IMR-90 (cell line): ENCODE measurements around the gene IDI2. TPM values are rescaled to one million over a fixed set of nuclear protein-coding genes. Genes with fewer than 3 reads are reported as not detected.

Experiments
- ATAC-seq: fragments of 200-7000 bp; cut with Tn5 transposase; 2 replicates; pipeline ENCODE4 v1.9.1; 2020; ENCODE audit warnings: low read depth, mild to moderate bottlenecking, moderate library complexity
- BruUV-seq: library from RNA; stranded (reverse); fragments of 400-500 nt; replicated peaks from 2 replicates; lab custom pipeline; 2021; lab: Mats Ljungman, UMichigan
- CTCF ChIA-PET: fragments of 300-600 bp; formaldehyde crosslinking; extraction: SDS; loops from one replicate; lab custom pipeline; 2021; ENCODE audit warnings: antibody characterized with exemption; lab: Yijun Ruan, JAX
- POLR2A ChIA-PET: fragments of 300-600 bp; sonication (Branson Sonifier 250); formaldehyde crosslinking; loops from one replicate; lab custom pipeline; 2022; ENCODE audit warnings: antibody characterized with exemption; ENCODE audit not compliant: unreplicated experiment; lab: Charles Lee
- DNase-seq: peaks from one replicate; pipeline ENCODE4 v3.0.0; 2013
- H2AFZ ChIP-seq: replicated peaks from 2 replicates; pipeline ENCODE3; 2013; ENCODE audit warnings: low read length, mild to moderate bottlenecking; ENCODE audit not compliant: poor library complexity
- H2AK5ac ChIP-seq: 2 replicates; pipeline ENCODE4 v1.6.1; 2013; ENCODE audit warnings: low read depth, low read length, inconsistent platforms
- H2AK9ac ChIP-seq: replicated peaks from 2 replicates; pipeline ENCODE3; 2013; ENCODE audit warnings: mild to moderate bottlenecking, low read depth, low read length, moderate library complexity; ENCODE audit not compliant: poor library complexity
- H2BK120ac ChIP-seq: 2 replicates; pipeline ENCODE4 v1.6.1; 2013; ENCODE audit warnings: low read depth, low read length, inconsistent platforms
- H2BK15ac ChIP-seq: 3 replicates; pipeline ENCODE4 v1.6.1; 2013; ENCODE audit warnings: low read depth, low read length, inconsistent platforms
- H2BK20ac ChIP-seq: 2 replicates; pipeline ENCODE4 v1.6.1; 2013; ENCODE audit warnings: low read depth, mild to moderate bottlenecking, inconsistent platforms, low read length, moderate library complexity
- H2BK5ac ChIP-seq: 2 replicates; pipeline ENCODE4 v1.6.1; 2013; ENCODE audit warnings: mild to moderate bottlenecking, low read depth, low read length, inconsistent platforms; ENCODE audit not compliant: poor library complexity, severe bottlenecking
- H3K14ac ChIP-seq: replicated peaks from 2 replicates; pipeline ENCODE4 v1.6.1; 2013; ENCODE audit warnings: low read depth, low read length, inconsistent platforms
- H3K18ac ChIP-seq: 2 replicates; pipeline ENCODE4 v1.6.1; 2013; ENCODE audit warnings: low read depth, low read length, control low read depth
- H3K23ac ChIP-seq: 2 replicates; pipeline ENCODE4 v1.6.1; 2013; ENCODE audit warnings: low read depth, low read length, inconsistent platforms
- H3K27ac ChIP-seq: 2 replicates; pipeline ENCODE4 v1.5.1; 2013; ENCODE audit warnings: mild to moderate bottlenecking, control low read depth, low read length; ENCODE audit not compliant: insufficient read depth
- H3K27me3 ChIP-seq: 2 replicates; pipeline ENCODE4 v1.6.1; 2013; ENCODE audit warnings: low read length; ENCODE audit not compliant: control insufficient read depth, insufficient read depth
- H3K36me3 ChIP-seq: 2 replicates; pipeline ENCODE4 v1.6.1; 2013; ENCODE audit warnings: low read length, mixed read lengths; ENCODE audit not compliant: control insufficient read depth, insufficient read depth
- H3K4ac ChIP-seq: 2 replicates; pipeline ENCODE4 v1.6.1; 2013; ENCODE audit warnings: low read depth, low read length, inconsistent platforms
- H3K4me1 ChIP-seq: 2 replicates; pipeline ENCODE4 v1.6.1; 2013; ENCODE audit warnings: low read length, mixed read lengths; ENCODE audit not compliant: control insufficient read depth, insufficient read depth
- H3K4me2 ChIP-seq: 2 replicates; pipeline ENCODE4 v1.6.1; 2013; ENCODE audit warnings: low read depth, mild to moderate bottlenecking, control low read depth, low read length, moderate library complexity
- H3K4me3 ChIP-seq: 2 replicates; pipeline ENCODE4 v1.5.1; 2013; ENCODE audit warnings: low read depth, mild to moderate bottlenecking, control low read depth, low read length, moderate library complexity; ENCODE audit not compliant: insufficient read depth
- H3K56ac ChIP-seq: 2 replicates; pipeline ENCODE4 v1.6.1; 2013; ENCODE audit warnings: low read length, inconsistent platforms; ENCODE audit not compliant: insufficient read depth; ENCODE audit errors: extremely low read depth
- H3K79me1 ChIP-seq, 2 experiments: 2 replicates each; pipeline ENCODE4 v1.6.1; 2013; ENCODE audit warnings: low read length in 2 of 2, inconsistent platforms in 1 of 2, low read depth in 1 of 2
- H3K9ac ChIP-seq: 2 replicates; pipeline ENCODE4 v1.6.1; 2013; ENCODE audit warnings: low read depth, low read length, control low read depth
- H3K9me1 ChIP-seq: 2 replicates; pipeline ENCODE4 v1.6.1; 2013; ENCODE audit warnings: low read length, inconsistent platforms; ENCODE audit not compliant: insufficient read depth
- H3K9me3 ChIP-seq: 2 replicates; pipeline ENCODE4 v1.6.1; 2013; ENCODE audit warnings: low read length; ENCODE audit not compliant: control insufficient read depth, insufficient read depth
- H4K20me1 ChIP-seq: 2 replicates; pipeline ENCODE4 v1.6.1; 2013; ENCODE audit warnings: low read length, inconsistent platforms; ENCODE audit not compliant: insufficient read depth
- H4K5ac ChIP-seq: 2 replicates; pipeline ENCODE4 v1.6.1; 2013; ENCODE audit warnings: mild to moderate bottlenecking, low read depth, low read length, control low read depth
- H4K8ac ChIP-seq, 2 experiments: 2 replicates each; pipeline ENCODE4 v1.6.1; 2013; ENCODE audit warnings: low read depth in 2 of 2, low read length in 2 of 2, control low read depth in 1 of 2, inconsistent platforms in 1 of 2
- H4K91ac ChIP-seq: 2 replicates; pipeline ENCODE4 v1.6.1; 2013; ENCODE audit warnings: low read depth, low read length, inconsistent platforms; ENCODE audit not compliant: insufficient read depth
- BHLHE40 ChIP-seq: fragments of 150-350 bp; IDR thresholded peaks from 2 replicates; pipeline ENCODE4 v1.6.1; 2016; ENCODE audit warnings: mild to moderate bottlenecking, low read depth, low read length
- CEBPB ChIP-seq: IDR thresholded peaks from 2 replicates; pipeline ENCODE4 v1.6.1; 2012; ENCODE audit warnings: low read depth, low read length, improper control_type of control experiment
- CHD1 ChIP-seq: IDR thresholded peaks from 2 replicates; pipeline ENCODE4 v1.6.1; 2012; ENCODE audit warnings: low read depth, low read length, improper control_type of control experiment
- CTCF ChIP-seq: conservative IDR thresholded peaks from 2 replicates; pipeline ENCODE4 v1.5.1; 2012; ENCODE audit warnings: mild to moderate bottlenecking, low read depth, low read length, improper control_type of control experiment
- FOS ChIP-seq: fragments of 150-350 bp; IDR thresholded peaks from 2 replicates; pipeline ENCODE4 v1.6.1; 2016; ENCODE audit warnings: low read depth, low read length
- MAFK ChIP-seq: IDR thresholded peaks from 2 replicates; pipeline ENCODE4 v1.6.1; 2012; ENCODE audit warnings: low read depth, low read length, improper control_type of control experiment
- MAZ ChIP-seq: IDR thresholded peaks from 2 replicates; pipeline ENCODE4 v1.6.1; 2012; ENCODE audit warnings: low read depth, mild to moderate bottlenecking, low read length, improper control_type of control experiment, moderate library complexity, borderline replicate concordance
- MXI1 ChIP-seq: IDR thresholded peaks from 2 replicates; pipeline ENCODE4 v1.6.1; 2012; ENCODE audit warnings: low read depth, mild to moderate bottlenecking, low read length, moderate library complexity, borderline replicate concordance
- NFE2L2 ChIP-seq: fragments of 150-350 bp; IDR thresholded peaks from 2 replicates; pipeline ENCODE4 v1.6.1; 2016; ENCODE audit warnings: low read depth, mild to moderate bottlenecking, low read length
- POLR2A ChIP-seq: IDR thresholded peaks from 2 replicates; pipeline ENCODE4 v1.6.1; 2012; ENCODE audit warnings: mild to moderate bottlenecking, low read depth, low read length
- RAD21 ChIP-seq: IDR thresholded peaks from 2 replicates; pipeline ENCODE4 v1.6.1; 2012; ENCODE audit warnings: low read length, improper control_type of control experiment
- RCOR1 ChIP-seq: IDR thresholded peaks from 2 replicates; pipeline ENCODE4 v1.6.1; 2012; ENCODE audit warnings: mild to moderate bottlenecking, low read length, improper control_type of control experiment; ENCODE audit not compliant: insufficient replicate concordance
- RFX5 ChIP-seq: IDR thresholded peaks from 2 replicates; pipeline ENCODE4 v1.8.0; 2012; ENCODE audit warnings: low read depth, mild to moderate bottlenecking, low read length, moderate library complexity
- SMC3 ChIP-seq: fragments of 150-350 bp; IDR thresholded peaks from 2 replicates; pipeline ENCODE4 v1.6.1; 2016; ENCODE audit warnings: low read depth, mild to moderate bottlenecking, antibody characterized with exemption, low read length, moderate library complexity
- WGBS, 2 experiments: methylation state at CpG; one replicate each; pipeline versions ENCODE4 v1.1.5 to v1.1.7; 2013; ENCODE audit warnings: missing lambda C conversion rate in 2 of 2; ENCODE audit not compliant: insufficient read length in 1 of 2; ENCODE audit errors: extremely low coverage in 2 of 2; 5-methylcytosine and 5-hydroxymethylcytosine counted together
- dilution Hi-C: fragments of 300-500 bp; cut with HindIII; formaldehyde crosslinking; loops from one replicate; pipeline ENCODE4 v1.14.3; 2018; ENCODE audit warnings: low sequenced_read_pairs; ENCODE audit not compliant: unreplicated experiment
- in situ Hi-C: fragments of 300-500 bp; cut with MboI; formaldehyde crosslinking; loops from 3 replicates; pipeline ENCODE4 v1.14.3; 2019; ENCODE audit warnings: low sequenced_read_pairs, inconsistent platforms, mixed read lengths
- intact Hi-C: fragments of 100-400 bp; cut with micrococcal nuclease; formaldehyde crosslinking; loops from 2 replicates; pipeline ENCODE4 v1.10.0; 2022
- polyA plus RNA-seq, 3 experiments: library from polyadenylated mRNA; depleted of rRNA; stranded (reverse); fragments of >200 nt; gene quantifications; 2 replicates each; pipeline ENCODE4 v1.2.3, GENCODE V29; 2012; ENCODE audit warnings: low replicate concordance in 1 of 3
- total RNA-seq: library from RNA; depleted of rRNA; stranded (reverse); fragments of >200 nt; gene quantifications from 2 replicates; pipeline ENCODE4 v1.2.3, GENCODE V29; 2012
- TF ChIP-seq, protein P1 (sequence below): fragments of 150-350 bp; IDR thresholded peaks from 2 replicates; pipeline ENCODE4 v1.6.1; 2016; ENCODE audit warnings: low read depth, mild to moderate bottlenecking, low read length, moderate library complexity, borderline replicate concordance
- TF ChIP-seq, protein P2 (sequence below): fragments of 150-350 bp; IDR thresholded peaks from 2 replicates; pipeline ENCODE4 v1.6.1; 2017; ENCODE audit warnings: mild to moderate bottlenecking, antibody characterized with exemption, low read length, low read depth

IDI2 gene
- total and polyA plus RNA-seq, 2 of the 4 experiments (the other 2 are of a cell fraction): not detected

GRCh38 chr10:1059902-1060301 lies 34.2 kb upstream of the IDI2 start:
- Histone ChIP-seq H4K20me1 (peaks cover 24% of the 10 kb centered on the region), H4K5ac (no peak overlapping the region), H2BK120ac (no peak overlapping the region), H3K9me3 (no peaks in the 10 kb centered on the region), H3K9me1 (peaks cover 12% of the 10 kb centered on the region), H2AFZ (no peak overlapping the region), H3K36me3 (peaks cover 5% of the 10 kb centered on the region), H4K8ac (no peak overlapping the region), H3K4ac (no peak overlapping the region), H3K18ac (no peak overlapping the region), H2BK20ac (no peak overlapping the region), H3K14ac (no peak overlapping the region), H3K79me1 (peaks cover 41 to 67% of the 10 kb centered on the region in 2 experiments), H2AK5ac (0 out of 2 replicates have a peak overlapping the region, but pooled peaks have one; percentile 27), H3K56ac (no peak overlapping the region), H3K9ac (no peak overlapping the region), H3K4me2 (no peak overlapping the region), H3K4me1 (no peaks in the 10 kb centered on the region; the same call in 1 of the 2 replicates), H2BK5ac (no peak overlapping the region), H4K91ac (no peak overlapping the region), H2AK9ac (no peak overlapping the region), H2BK15ac (no peak overlapping the region), H3K4me3 (no peak overlapping the region), H3K23ac (no peak overlapping the region), H3K27me3 (no peaks in the 10 kb centered on the region), H3K27ac (no peak overlapping the region)
- ATAC-seq: no peak
- POLR2A ChIA-PET: no interaction called here
- in situ Hi-C loops: no loop called here
- CTCF ChIA-PET: no interaction called here
- no TSS peak for BruUV-seq
- TF ChIP-seq MXI1 (no peak), POLR2A (no peak), RFX5 (no peak), BHLHE40 (no peak), MAFK (no peak), NFE2L2 (no peak), RAD21 (no peak), FOS (no peak), CEBPB (no peak), CHD1 (no peak), CTCF (no peak), SMC3 (no peak), MAZ (no peak), RCOR1 (no peak)
- TF ChIP-seq, protein P1, sequence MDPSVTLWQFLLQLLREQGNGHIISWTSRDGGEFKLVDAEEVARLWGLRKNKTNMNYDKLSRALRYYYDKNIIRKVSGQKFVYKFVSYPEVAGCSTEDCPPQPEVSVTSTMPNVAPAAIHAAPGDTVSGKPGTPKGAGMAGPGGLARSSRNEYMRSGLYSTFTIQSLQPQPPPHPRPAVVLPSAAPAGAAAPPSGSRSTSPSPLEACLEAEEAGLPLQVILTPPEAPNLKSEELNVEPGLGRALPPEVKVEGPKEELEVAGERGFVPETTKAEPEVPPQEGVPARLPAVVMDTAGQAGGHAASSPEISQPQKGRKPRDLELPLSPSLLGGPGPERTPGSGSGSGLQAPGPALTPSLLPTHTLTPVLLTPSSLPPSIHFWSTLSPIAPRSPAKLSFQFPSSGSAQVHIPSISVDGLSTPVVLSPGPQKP: no peak
- TF ChIP-seq, protein P2, sequence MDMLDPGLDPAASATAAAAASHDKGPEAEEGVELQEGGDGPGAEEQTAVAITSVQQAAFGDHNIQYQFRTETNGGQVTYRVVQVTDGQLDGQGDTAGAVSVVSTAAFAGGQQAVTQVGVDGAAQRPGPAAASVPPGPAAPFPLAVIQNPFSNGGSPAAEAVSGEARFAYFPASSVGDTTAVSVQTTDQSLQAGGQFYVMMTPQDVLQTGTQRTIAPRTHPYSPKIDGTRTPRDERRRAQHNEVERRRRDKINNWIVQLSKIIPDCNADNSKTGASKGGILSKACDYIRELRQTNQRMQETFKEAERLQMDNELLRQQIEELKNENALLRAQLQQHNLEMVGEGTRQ: no peak
- dilution Hi-C loops: no loop called here
- WGBS, 2 experiments: 92% methylated on average over 2 of the region's 8 CpGs; no CpG with 5 or more reads in 1 of the 2 experiments
- intact Hi-C loops: no loop called here
- no peak for DNase-seq
